Mesenchymal stem cell (in vitro differentiated cells and primary cell): ENCODE results near the gene NRG2.

ENCODE experiments used
- DNase-seq: peaks from one replicate; pipeline ENCODE4 v3.0.0-alpha.2; 2013
- H2AFZ ChIP-seq: one replicate; pipeline ENCODE4 v1.6.1; 2013; ENCODE audit warnings: low read depth, mild to moderate bottlenecking, control low read depth, inconsistent platforms, low read length, moderate library complexity
- H2AK5ac ChIP-seq: 2 replicates; pipeline ENCODE4 v1.6.1; 2013; ENCODE audit warnings: low read length, moderate library complexity, mild to moderate bottlenecking, inconsistent platforms; ENCODE audit not compliant: severe bottlenecking
- H2BK120ac ChIP-seq: one replicate; pipeline ENCODE4 v1.6.1; 2013; ENCODE audit warnings: low read depth, mild to moderate bottlenecking, inconsistent platforms, low read length, moderate library complexity
- H2BK12ac ChIP-seq, 2 experiments: one replicate each; pipeline ENCODE4 v1.6.1; 2013; ENCODE audit warnings: inconsistent platforms in 2 of 2, low read length in 2 of 2, mild to moderate bottlenecking in 2 of 2, moderate library complexity in 2 of 2, control low read depth in 1 of 2
- H2BK15ac ChIP-seq: one replicate; pipeline ENCODE4 v1.6.1; 2013; ENCODE audit warnings: mild to moderate bottlenecking, low read depth, inconsistent platforms; ENCODE audit not compliant: poor library complexity, severe bottlenecking
- H2BK5ac ChIP-seq: 2 replicates; pipeline ENCODE4 v1.6.1; 2013; ENCODE audit warnings: low read depth, mild to moderate bottlenecking, low read length, control low read depth, inconsistent platforms; ENCODE audit not compliant: poor library complexity, severe bottlenecking
- H3K14ac ChIP-seq, 2 experiments: one replicate each; pipeline ENCODE4 v1.6.1; 2013; ENCODE audit warnings: inconsistent platforms in 2 of 2, low read length in 2 of 2, control low read depth in 1 of 2, mild to moderate bottlenecking in 1 of 2, moderate library complexity in 1 of 2
- H3K18ac ChIP-seq, 2 experiments: one replicate each; pipeline ENCODE4 v1.6.1; 2013; ENCODE audit warnings: inconsistent platforms in 2 of 2, low read length in 2 of 2, control low read depth in 1 of 2, low read depth in 1 of 2, mild to moderate bottlenecking in 1 of 2
- H3K23ac ChIP-seq, 2 experiments: one replicate each; pipeline ENCODE4 v1.6.1; 2013; ENCODE audit warnings: inconsistent platforms in 2 of 2, low read length in 2 of 2, mild to moderate bottlenecking in 2 of 2, moderate library complexity in 2 of 2, control low read depth in 1 of 2
- H3K27ac ChIP-seq: 2 replicates; pipeline ENCODE4 v1.5.1; 2013; ENCODE audit warnings: mild to moderate bottlenecking, moderate library complexity, low read length, control low read depth, inconsistent platforms; ENCODE audit not compliant: poor library complexity, severe bottlenecking
- H3K27me3 ChIP-seq, 2 experiments: 2 replicates each; pipeline versions ENCODE4 v1.6.1 to v1.7.0; 2013; ENCODE audit warnings: low read length in 2 of 2, mild to moderate bottlenecking in 2 of 2, moderate library complexity in 2 of 2, control low read depth in 1 of 2, inconsistent platforms in 1 of 2; ENCODE audit not compliant: control insufficient read depth in 1 of 2, insufficient read depth in 1 of 2
- H3K36me3 ChIP-seq, 2 experiments: 2 replicates each; pipeline versions ENCODE4 v1.6.1 to v1.7.0; 2013; ENCODE audit warnings: low read length in 2 of 2, control low read depth in 1 of 2, inconsistent platforms in 1 of 2, low read depth in 1 of 2, mild to moderate bottlenecking in 1 of 2; ENCODE audit not compliant: insufficient read depth in 2 of 2, control insufficient read depth in 1 of 2
- H3K4ac ChIP-seq, 2 experiments: one replicate each; pipeline ENCODE4 v1.6.1; 2013; ENCODE audit warnings: inconsistent platforms in 2 of 2, low read length in 2 of 2, mild to moderate bottlenecking in 2 of 2, moderate library complexity in 2 of 2, control low read depth in 1 of 2, low read depth in 1 of 2
- H3K4me1 ChIP-seq: 2 replicates; pipeline ENCODE4 v1.6.1; 2013; ENCODE audit warnings: low read depth, low read length, control low read depth; ENCODE audit not compliant: control insufficient read depth, insufficient read depth
- H3K4me2 ChIP-seq: 2 replicates; pipeline ENCODE4 v1.6.1; 2013; ENCODE audit warnings: low read length, mild to moderate bottlenecking, inconsistent platforms; ENCODE audit not compliant: poor library complexity, severe bottlenecking
- H3K4me3 ChIP-seq, 2 experiments: 2 replicates each; pipeline versions ENCODE4 v1.5.1 to v1.7.0; 2013; ENCODE audit warnings: low read length in 2 of 2, mild to moderate bottlenecking in 2 of 2, control low read depth in 1 of 2, low read depth in 1 of 2; ENCODE audit not compliant: insufficient read depth in 1 of 2
- H3K79me1 ChIP-seq: replicated peaks from 2 replicates; pipeline ENCODE4 v1.6.1; 2013; ENCODE audit warnings: mild to moderate bottlenecking, control low read depth, low read length, inconsistent platforms; ENCODE audit not compliant: poor library complexity, severe bottlenecking
- H3K9ac ChIP-seq: 2 replicates; pipeline ENCODE4 v1.7.0; 2013; ENCODE audit warnings: mild to moderate bottlenecking, low read length, moderate library complexity
- H3K9me3 ChIP-seq: 2 replicates; pipeline ENCODE4 v1.7.0; 2013; ENCODE audit warnings: mild to moderate bottlenecking, low read length; ENCODE audit not compliant: control insufficient read depth
- H4K8ac ChIP-seq: one replicate; pipeline ENCODE4 v1.6.1; 2013; ENCODE audit warnings: inconsistent platforms, mild to moderate bottlenecking, low read length, moderate library complexity
- H4K91ac ChIP-seq: one replicate; pipeline ENCODE4 v1.6.1; 2013; ENCODE audit warnings: mild to moderate bottlenecking, low read length, inconsistent platforms
- WGBS: methylation state at CpG from one replicate; pipeline ENCODE4 v1.1.7; 2013; ENCODE audit warnings: mixed read lengths; 5-methylcytosine and 5-hydroxymethylcytosine counted together

NRG2 gene

DNA sequence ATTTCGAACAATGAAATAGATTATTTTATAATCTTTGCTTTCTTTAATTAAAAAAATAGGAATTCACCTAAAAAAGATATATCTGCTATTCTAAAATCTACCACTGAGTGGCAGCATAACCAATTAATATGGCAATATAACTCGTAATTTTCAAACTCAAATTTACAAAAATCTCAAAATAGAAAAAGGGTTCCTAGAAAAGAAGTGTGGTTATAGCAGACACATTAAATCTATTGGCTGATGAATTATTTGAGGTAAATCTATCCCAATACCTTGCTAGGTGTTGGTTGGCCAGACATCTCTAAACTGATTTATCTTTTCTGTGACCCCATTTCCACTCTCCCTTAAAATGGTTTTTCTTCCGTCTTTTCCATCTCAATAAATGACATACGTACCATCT lies 30.2 kb upstream of the NRG2 start:
- H3K79me1 ChIP-seq = no peaks in the 10 kb centered on the region
- no peak overlapping the region for H3K4me3 ChIP-seq
- no peaks in the 10 kb centered on the region for H3K4me1 ChIP-seq
- H3K9me3 ChIP-seq = no peaks in the 10 kb centered on the region
- H3K4me2 ChIP-seq = no peak overlapping the region
- H3K23ac ChIP-seq = no peak overlapping the region
- H2BK120ac ChIP-seq = no peak overlapping the region
- no peak overlapping the region for H4K91ac ChIP-seq
- no peak overlapping the region for H2BK5ac ChIP-seq
- H3K9ac ChIP-seq = peak overlapping the region; percentile 24
- DNase-seq = peak; percentile 26
- WGBS = 80% methylated on average over 1 of the region's 4 CpGs
- H3K14ac ChIP-seq = no peak overlapping the region
- H3K18ac ChIP-seq = no peak overlapping the region
- H2AK5ac ChIP-seq = no peak overlapping the region
- H3K4ac ChIP-seq = no peak overlapping the region
- H4K8ac ChIP-seq = no peak overlapping the region
- no peak overlapping the region for H2BK12ac ChIP-seq
- no peaks in the 10 kb centered on the region for H3K36me3 ChIP-seq
- H2AFZ ChIP-seq = no peak overlapping the region
- no peak overlapping the region for H2BK15ac ChIP-seq
- peaks cover 0 to 17% of the 10 kb centered on the region in 2 experiments for H3K27me3 ChIP-seq
- no peak overlapping the region for H3K27ac ChIP-seq

DNA sequence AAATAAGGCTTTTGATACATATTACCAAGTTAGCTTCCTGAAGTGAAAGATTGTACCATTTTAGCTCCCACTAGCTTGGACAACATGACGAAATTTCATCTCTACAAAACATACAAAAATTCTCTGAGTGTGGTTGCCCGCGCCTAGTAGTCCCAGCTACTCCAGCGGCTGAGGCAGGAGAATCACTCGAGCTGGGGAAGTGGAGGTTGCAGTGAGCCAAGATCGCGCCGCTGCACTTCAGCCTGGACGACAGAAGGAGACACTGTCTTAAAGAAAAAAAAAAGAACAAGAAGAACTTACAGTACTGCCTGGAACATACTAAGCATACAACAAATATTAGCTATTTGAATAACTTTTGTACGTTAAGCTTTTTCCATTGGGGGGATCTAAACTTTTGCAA lies 29.7 kb upstream of the NRG2 start:
- no peak overlapping the region for H2BK15ac ChIP-seq
- H3K27me3 ChIP-seq = peaks cover 0 to 22% of the 10 kb centered on the region in 2 experiments
- DNase-seq = no peak
- H4K91ac ChIP-seq = no peak overlapping the region
- H3K18ac ChIP-seq = no peak overlapping the region
- no peak overlapping the region for H3K14ac ChIP-seq
- H2BK5ac ChIP-seq = no peak overlapping the region
- H3K4ac ChIP-seq = no peak overlapping the region
- 0% methylated on average over 1 of the region's 10 CpGs for WGBS
- H4K8ac ChIP-seq = no peak overlapping the region
- H2BK120ac ChIP-seq = no peak overlapping the region
- no peak overlapping the region for H2AFZ ChIP-seq
- no peak overlapping the region for H3K27ac ChIP-seq
- no peak overlapping the region for H3K4me3 ChIP-seq
- H3K4me2 ChIP-seq = no peak overlapping the region
- H3K9ac ChIP-seq = peak overlapping the region; percentile 24
- H3K9me3 ChIP-seq = no peaks in the 10 kb centered on the region
- H2BK12ac ChIP-seq = no peak overlapping the region
- no peaks in the 10 kb centered on the region for H3K79me1 ChIP-seq
- no peaks in the 10 kb centered on the region for H3K4me1 ChIP-seq
- H3K23ac ChIP-seq = no peak overlapping the region
- no peaks in the 10 kb centered on the region for H3K36me3 ChIP-seq
- H2AK5ac ChIP-seq = no peak overlapping the region

DNA sequence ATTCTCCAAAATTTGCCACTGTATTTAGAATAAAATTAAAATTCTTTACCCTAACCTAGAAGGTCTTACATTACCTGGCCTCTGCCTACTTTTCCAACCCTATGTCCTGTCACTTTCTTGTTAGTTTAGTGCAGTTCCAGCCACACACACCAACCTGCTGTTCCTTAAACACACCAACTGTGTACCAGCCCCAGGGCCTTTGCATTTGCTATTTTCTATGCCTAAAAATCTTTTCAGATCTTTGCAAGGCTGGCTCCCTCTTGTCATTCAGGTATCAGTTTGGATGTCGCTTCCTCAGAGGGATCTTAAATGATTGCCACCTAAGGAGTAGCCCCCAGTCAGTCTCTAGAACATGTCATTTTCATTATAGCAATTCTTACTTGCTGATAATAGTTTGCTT lies 17.7 kb upstream of the NRG2 start:
- 64% methylated on average over 1 of the region's 1 CpG for WGBS
- no peak overlapping the region for H2BK12ac ChIP-seq

DNA sequence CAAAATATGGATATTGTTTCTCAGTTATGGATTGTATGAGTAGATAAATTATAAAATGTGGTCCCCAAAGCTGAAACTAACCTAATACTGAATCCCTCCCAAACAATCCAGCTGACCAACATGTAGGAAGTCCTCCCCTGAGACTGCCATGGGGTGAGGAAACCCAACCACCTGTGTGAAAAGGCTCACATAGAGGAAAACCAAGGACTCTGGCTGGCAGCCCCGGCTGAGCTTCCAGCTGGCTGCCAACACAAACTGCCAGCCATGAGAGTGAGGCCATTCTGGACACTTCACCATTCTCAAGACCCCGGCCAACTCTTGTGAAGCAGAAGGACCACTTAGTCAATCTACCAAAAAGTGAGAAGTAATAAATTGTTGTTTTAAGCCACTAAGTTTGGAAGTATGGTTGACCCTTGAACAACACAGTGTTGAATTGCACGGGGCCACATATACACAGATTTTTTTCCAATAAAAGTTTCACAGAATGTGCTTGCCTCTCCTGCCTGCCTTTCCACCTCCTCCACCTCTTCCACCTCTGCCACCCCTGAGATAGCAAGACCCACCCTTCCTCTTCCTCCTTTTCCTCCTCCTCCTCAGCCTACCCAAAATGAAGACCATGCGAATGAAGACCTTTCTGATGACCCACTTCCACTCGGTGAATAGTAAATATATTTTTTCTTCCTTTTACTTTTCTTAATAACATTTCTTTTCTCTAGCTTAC lies 15.3 kb upstream of the NRG2 start:
- Histone ChIP-seq H2BK120ac (no peak overlapping the region), H3K27ac (no peak overlapping the region), H4K8ac (no peak overlapping the region), H3K4ac (no peak overlapping the region), H2BK5ac (no peak overlapping the region), H3K9me3 (no peaks in the 10 kb centered on the region), H3K4me3 (no peak overlapping the region), H2AK5ac (no peak overlapping the region), H2BK15ac (no peak overlapping the region), H3K23ac (no peak overlapping the region), H3K4me1 (no peaks in the 10 kb centered on the region), H2AFZ (no peak overlapping the region), H3K9ac (no peak overlapping the region), H2BK12ac (no peak overlapping the region), H3K27me3 (peaks cover 51 to 64% of the 10 kb centered on the region in 2 experiments), H3K36me3 (no peaks in the 10 kb centered on the region), H4K91ac (no peak overlapping the region), H3K79me1 (no peaks in the 10 kb centered on the region), H3K18ac (no peak overlapping the region), H3K14ac (no peak overlapping the region), H3K4me2 (no peak overlapping the region)
- DNase-seq = no peak
- 96% methylated on average over 3 of the region's 5 CpGs for WGBS

More for the DNA sequence above, 17.7 kb upstream of the NRG2 start:
- DNase-seq = no peak
- Histone ChIP-seq H4K91ac (no peak overlapping the region), H2AFZ (no peak overlapping the region), H3K4ac (no peak overlapping the region), H2BK15ac (no peak overlapping the region), H3K4me3 (no peak overlapping the region), H3K9me3 (no peaks in the 10 kb centered on the region), H3K4me1 (no peaks in the 10 kb centered on the region), H3K9ac (no peak overlapping the region), H2BK5ac (no peak overlapping the region), H3K27me3 (peaks cover 34 to 49% of the 10 kb centered on the region in 2 experiments), H3K23ac (no peak overlapping the region), H3K79me1 (no peaks in the 10 kb centered on the region), H4K8ac (no peak overlapping the region), H3K14ac (no peak overlapping the region), H2AK5ac (no peak overlapping the region), H3K27ac (no peak overlapping the region), H3K36me3 (no peaks in the 10 kb centered on the region), H3K18ac (no peak overlapping the region), H2BK120ac (no peak overlapping the region), H3K4me2 (no peak overlapping the region)
